WERI-Rb-1 (cell line): ENCODE data around the gene PRUNE2.

Experiments
- DNase-seq: peaks from one replicate; pipeline ENCODE4 v3.0.0-alpha.2; 2020
- H3K27ac ChIP-seq: fragments of 250-450 bp; sonication (Bioruptor Pico); 2 replicates; pipeline ENCODE4 v1.5.1; 2020; ENCODE audit warnings: mild to moderate bottlenecking, moderate library complexity
- H3K27me3 ChIP-seq: fragments of 250-450 bp; sonication (Bioruptor Pico); 2 replicates; pipeline ENCODE4 v1.5.1; 2021; ENCODE audit warnings: mild to moderate bottlenecking, low read depth, moderate library complexity; ENCODE audit not compliant: insufficient read depth, severe bottlenecking
- H3K36me3 ChIP-seq: fragments of 250-450 bp; sonication (Bioruptor Pico); 2 replicates; pipeline ENCODE4 v1.5.1; 2020; ENCODE audit warnings: mild to moderate bottlenecking, moderate library complexity
- H3K4me3 ChIP-seq: 2 replicates; pipeline ENCODE4 v1.5.1; 2011; ENCODE audit warnings: low read depth, mild to moderate bottlenecking, control low read depth, low read length
- H3K9me3 ChIP-seq: fragments of 250-450 bp; sonication (Bioruptor Pico); 2 replicates; pipeline ENCODE4 v1.5.1; 2021; ENCODE audit warnings: mild to moderate bottlenecking, moderate library complexity; ENCODE audit not compliant: severe bottlenecking
- CTCF ChIP-seq: IDR thresholded peaks from 2 replicates; pipeline ENCODE4 v1.5.1; 2011; ENCODE audit warnings: low read depth, mild to moderate bottlenecking, control low read depth, inconsistent platforms, low read length

PRUNE2 gene

GRCh38 chr9:76686756-76687155 lies 219.2 kb downstream of the PRUNE2 start:
- Histone ChIP-seq H3K9me3 (no peaks in the 10 kb centered on the region), H3K27me3 (no peaks in the 10 kb centered on the region), H3K27ac (no peak overlapping the region), H3K36me3 (no peaks in the 10 kb centered on the region), H3K4me3 (no peak overlapping the region)
- no peak for DNase-seq
- TF ChIP-seq CTCF = no peak

- H3K9me3 ChIP-seq = no peaks in the 10 kb centered on the region
- no peak overlapping the region for H3K4me3 ChIP-seq
- TF ChIP-seq CTCF = no peak
Measured at GRCh38 chr9:76684213-76684612, 221.7 kb downstream of the PRUNE2 start.

GRCh38 chr9:76681556-76681955 lies 224.4 kb downstream of the PRUNE2 start:
- Histone ChIP-seq H3K36me3 (no peaks in the 10 kb centered on the region), H3K4me3 (no peak overlapping the region), H3K27ac (no peak overlapping the region), H3K27me3 (no peaks in the 10 kb centered on the region), H3K9me3 (no peaks in the 10 kb centered on the region)
- TF ChIP-seq CTCF = no peak
- no peak for DNase-seq

More at GRCh38 chr9:76684213-76684612, 221.7 kb downstream of the PRUNE2 start:
- Histone ChIP-seq H3K27me3 (no peaks in the 10 kb centered on the region), H3K27ac (no peak overlapping the region), H3K36me3 (no peaks in the 10 kb centered on the region)
- no peak for DNase-seq

GRCh38 chr9:76680716-76681425 lies 225.0 kb downstream of the PRUNE2 start:
- TF ChIP-seq CTCF = no peak
- Histone ChIP-seq H3K4me3 (no peak overlapping the region), H3K27ac (no peak overlapping the region), H3K27me3 (no peaks in the 10 kb centered on the region), H3K36me3 (no peaks in the 10 kb centered on the region), H3K9me3 (no peaks in the 10 kb centered on the region)
- DNase-seq = no peak

- DNase-seq = no peak
- H3K27ac ChIP-seq = no peak overlapping the region
Measured at GRCh38 chr9:76677481-76678055, 228.3 kb downstream of the PRUNE2 start.

More at GRCh38 chr9:76677481-76678055, 228.3 kb downstream of the PRUNE2 start:
- Histone ChIP-seq H3K4me3 (no peak overlapping the region), H3K9me3 (no peaks in the 10 kb centered on the region), H3K27me3 (no peaks in the 10 kb centered on the region), H3K36me3 (no peaks in the 10 kb centered on the region)
- TF ChIP-seq CTCF = no peak
